ENCODE data around the gene SYTL5.
"Not testable (repeated sequence)": the region's sequence is repeated elsewhere in the genome, so short reads cannot be mapped to it uniquely, and the experiment has no call there.

SYTL5 gene

DNA sequence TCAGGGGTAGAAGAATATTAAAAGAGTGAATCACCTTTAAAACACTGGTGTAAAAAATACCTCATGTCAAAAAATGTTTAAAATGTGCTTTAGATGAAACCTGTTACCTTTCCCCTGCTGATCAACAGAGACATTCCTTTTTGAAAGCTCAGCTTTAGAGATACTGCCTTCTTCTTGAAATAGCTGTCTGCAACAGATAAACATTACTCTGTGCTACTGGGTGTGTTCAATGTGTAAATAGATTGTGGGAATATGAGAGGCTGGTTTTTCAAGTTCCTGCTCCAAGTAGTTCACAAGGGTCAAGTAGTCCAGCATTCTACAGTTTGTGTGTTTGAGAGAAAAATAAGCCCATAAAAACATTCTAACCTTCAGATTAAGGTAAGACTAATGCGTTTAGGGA, at the start of gene SYTL5:
Gene SYTL5, plus strand, starts transcription at position 263 of the 400 bp plus-strand sequence. CDS start 27,337 bp downstream, outside the sequence.
- no peak within 1 kb of the TSS for H2AFZ ChIP-seq (ENCODE audit: low read depth, low read length)
- no peaks in the 10 kb centered on the region for H3K9me3 ChIP-seq (ENCODE audit: low read length)
- no peak within 1 kb of the TSS for H3K4me3 ChIP-seq (ENCODE audit: low read length)
- H3K4me1 ChIP-seq (ENCODE audit: insufficient read depth, low read length): no peaks in the 10 kb centered on the region
- no peaks in the 10 kb centered on the region for H3K36me3 ChIP-seq (ENCODE audit: insufficient read depth, low read length)
- no peaks in the 10 kb centered on the region for H3K27me3 ChIP-seq (ENCODE audit: insufficient read depth, low read length)

DNA sequence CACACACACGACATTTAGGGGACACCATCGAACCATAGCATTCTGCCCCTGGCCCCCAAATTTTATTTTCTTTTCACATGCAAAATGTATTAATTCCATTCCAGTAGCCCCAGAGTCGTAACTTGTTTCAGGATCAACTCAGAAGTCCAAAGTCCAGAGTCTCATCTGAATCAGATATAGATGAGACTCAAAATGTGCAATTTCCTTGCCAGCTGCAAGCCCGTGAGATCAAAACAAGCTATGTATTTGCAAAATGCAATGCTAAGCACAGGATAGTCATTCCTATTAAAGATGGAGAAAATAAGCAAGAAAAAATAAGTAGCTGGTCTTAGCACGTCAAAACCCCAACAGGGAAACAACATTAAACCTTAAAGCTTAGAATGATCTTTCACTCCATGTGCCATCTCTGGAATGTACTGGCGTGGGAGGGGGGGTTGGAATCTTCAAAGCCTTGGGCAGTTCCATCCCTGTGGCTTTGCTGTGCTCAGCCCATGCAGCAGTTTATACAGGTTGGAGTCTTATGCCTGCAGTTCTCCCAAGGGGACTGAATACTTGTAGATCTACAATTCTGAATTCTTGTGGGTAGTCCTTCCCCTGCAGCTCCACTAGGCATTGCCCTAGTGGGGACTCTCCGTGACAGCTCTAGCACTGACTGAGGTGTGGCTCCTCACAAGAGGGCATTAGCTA, 47.7 kb upstream of the SYTL5 start:
- peaks cover 2% of the 10 kb centered on the region for H3K27me3 ChIP-seq (ENCODE audit: insufficient read depth, low read length)
- no peaks in the 10 kb centered on the region for H3K9me3 ChIP-seq (ENCODE audit: low read length)
- no peaks in the 10 kb centered on the region for H3K4me1 ChIP-seq (ENCODE audit: insufficient read depth, low read length)
- no peak overlapping the region for H2AFZ ChIP-seq (ENCODE audit: low read depth, low read length)
- H3K4me3 ChIP-seq (ENCODE audit: low read length): no peak overlapping the region
- no peaks in the 10 kb centered on the region for H3K36me3 ChIP-seq (ENCODE audit: insufficient read depth, low read length)

DNA sequence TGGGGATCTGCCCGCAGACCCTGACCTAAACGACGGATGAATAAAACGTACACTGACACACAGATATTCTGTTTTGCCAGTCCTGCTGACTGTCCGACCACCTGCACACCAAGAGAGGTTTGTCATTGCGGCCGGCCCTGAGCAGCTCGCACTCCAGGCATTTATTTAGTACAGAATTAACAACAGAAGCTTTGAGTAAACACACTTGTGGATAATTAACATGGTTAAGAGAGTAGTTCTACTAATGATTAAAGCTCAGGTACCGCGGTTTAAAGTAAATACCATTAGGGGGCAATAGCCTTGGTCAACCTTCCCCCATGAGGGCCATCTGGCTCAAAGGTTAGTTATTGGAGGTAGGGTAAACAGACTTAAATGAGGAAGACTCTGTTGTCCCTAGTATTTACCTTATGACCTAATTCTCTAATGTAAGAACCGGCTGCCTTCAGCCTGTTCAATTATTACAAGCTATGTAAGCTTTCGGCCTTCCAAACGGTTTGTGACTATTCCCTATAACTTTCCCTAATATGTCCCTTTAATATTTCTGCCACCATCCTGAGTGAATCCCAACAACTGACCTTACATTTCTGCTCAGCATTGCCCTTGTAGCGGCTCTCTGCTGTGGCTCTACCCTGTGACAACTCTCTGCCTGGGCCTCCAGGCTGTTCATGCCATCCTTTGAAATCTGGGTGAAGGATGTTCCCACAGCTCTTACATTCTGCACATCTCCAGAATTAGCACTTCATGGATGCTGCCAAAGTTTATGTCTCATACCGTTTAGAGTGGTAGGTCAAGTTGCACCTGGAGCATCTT, 46.9 kb upstream of the SYTL5 start:
- Histone ChIP-seq H3K27me3 (ENCODE audit: insufficient read depth, low read length) (peaks cover 2% of the 10 kb centered on the region), H3K4me1 (ENCODE audit: insufficient read depth, low read length) (no peaks in the 10 kb centered on the region), H3K4me3 (ENCODE audit: low read length) (no peak overlapping the region), H3K9me3 (ENCODE audit: low read length) (no peaks in the 10 kb centered on the region), H3K36me3 (ENCODE audit: insufficient read depth, low read length) (no peaks in the 10 kb centered on the region), H2AFZ (ENCODE audit: low read depth, low read length) (no peak overlapping the region)

DNA sequence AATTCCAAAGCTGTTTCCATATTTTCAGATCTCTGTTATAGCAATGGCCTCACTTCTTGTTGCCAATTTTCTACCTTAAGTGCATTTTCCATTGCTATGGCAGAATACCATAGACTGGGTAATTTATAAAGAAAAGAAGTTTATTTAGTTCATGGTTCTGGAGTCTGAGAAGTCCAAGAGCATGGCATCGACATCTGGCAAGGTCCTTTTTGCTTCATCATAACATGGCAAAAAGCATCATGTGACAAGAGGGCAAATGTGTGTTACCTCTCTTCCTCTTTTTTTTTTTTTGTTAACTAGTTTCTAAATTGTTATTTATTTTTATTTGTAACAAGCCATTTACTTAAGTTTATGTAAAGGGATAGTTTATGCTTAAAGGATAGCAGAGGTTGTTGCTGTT, 45.2 kb upstream of the SYTL5 start:
- Histone ChIP-seq H3K4me1 (ENCODE audit: insufficient read depth, low read length) (no peaks in the 10 kb centered on the region), H3K27me3 (ENCODE audit: insufficient read depth, low read length) (no peaks in the 10 kb centered on the region), H2AFZ (ENCODE audit: low read depth, low read length) (no peak overlapping the region)

DNA sequence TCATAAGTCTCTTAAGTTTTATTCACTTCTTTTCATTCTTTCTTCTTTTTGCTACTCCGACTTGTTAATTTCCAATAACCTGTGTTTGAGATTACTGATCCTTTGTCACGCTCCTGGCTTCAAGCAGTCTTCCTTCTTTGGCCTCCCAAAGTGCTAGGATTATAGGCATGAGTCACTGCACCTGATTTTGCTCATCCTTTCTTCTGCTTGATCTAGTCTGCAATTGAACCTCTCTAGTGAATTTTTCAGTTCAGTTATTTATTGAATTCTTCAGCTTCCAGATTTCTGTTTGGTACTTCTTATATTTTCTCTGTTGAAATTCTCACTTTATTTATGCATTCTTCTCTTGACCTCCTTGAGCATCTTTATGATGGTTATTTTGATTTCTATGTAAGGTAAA, 38.6 kb upstream of the SYTL5 start:
- Histone ChIP-seq H2AFZ (ENCODE audit: low read depth, low read length) (no peak overlapping the region), H3K4me1 (ENCODE audit: insufficient read depth, low read length) (no peaks in the 10 kb centered on the region), H3K4me3 (ENCODE audit: low read length) (no peak overlapping the region), H3K9me3 (ENCODE audit: low read length) (no peaks in the 10 kb centered on the region), H3K27me3 (ENCODE audit: insufficient read depth, low read length) (peaks cover 2% of the 10 kb centered on the region), H3K36me3 (ENCODE audit: insufficient read depth, low read length) (no peaks in the 10 kb centered on the region)

More for the DNA sequence above, 45.2 kb upstream of the SYTL5 start:
- H3K4me3 ChIP-seq (ENCODE audit: low read length): no peak overlapping the region
- no peaks in the 10 kb centered on the region for H3K36me3 ChIP-seq (ENCODE audit: insufficient read depth, low read length)
- no peaks in the 10 kb centered on the region for H3K9me3 ChIP-seq (ENCODE audit: low read length)

DNA sequence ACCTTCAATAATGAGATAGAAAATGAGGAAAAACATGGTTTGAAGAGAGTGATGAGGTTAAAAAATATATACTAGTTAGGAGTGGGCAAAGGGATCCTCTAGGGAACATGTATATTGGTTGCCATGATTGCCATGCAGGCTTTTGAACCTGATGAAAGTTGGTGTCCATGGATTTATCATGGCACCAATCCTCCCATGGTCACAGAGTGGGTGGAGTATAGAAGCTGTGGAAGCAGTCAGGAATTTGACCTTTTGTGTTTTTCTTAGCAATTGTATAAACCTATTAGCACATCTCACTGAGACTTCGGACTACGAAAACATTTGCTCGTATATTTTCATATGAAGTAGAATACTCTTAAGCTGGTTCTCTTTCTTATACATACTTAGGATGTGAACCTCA, 30.9 kb upstream of the SYTL5 start:
- Histone ChIP-seq H3K27me3 (ENCODE audit: insufficient read depth, low read length) (no peaks in the 10 kb centered on the region), H2AFZ (ENCODE audit: low read depth, low read length) (no peak overlapping the region), H3K9me3 (ENCODE audit: low read length) (no peaks in the 10 kb centered on the region), H3K4me1 (ENCODE audit: insufficient read depth, low read length) (no peaks in the 10 kb centered on the region), H3K4me3 (ENCODE audit: low read length) (no peak overlapping the region), H3K36me3 (ENCODE audit: insufficient read depth, low read length) (no peaks in the 10 kb centered on the region)

DNA sequence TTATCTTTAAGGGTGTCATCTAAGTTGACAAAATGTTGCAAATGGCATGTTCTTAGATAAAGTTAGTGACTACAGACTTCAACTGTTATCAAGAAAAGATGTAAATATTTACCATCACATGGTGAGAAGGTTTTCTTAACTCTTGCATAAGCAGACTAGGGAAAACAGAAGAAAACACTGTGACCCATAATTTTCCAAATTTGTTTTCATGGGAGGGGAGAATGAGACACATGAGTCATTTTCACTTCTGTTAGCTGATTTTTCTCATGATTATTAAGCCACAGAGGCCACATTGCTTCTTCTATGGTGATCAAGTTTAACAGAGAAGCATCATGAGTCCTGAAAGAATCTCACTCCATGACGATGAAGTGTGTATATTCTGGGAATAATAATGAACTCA, 30.2 kb upstream of the SYTL5 start:
- Histone ChIP-seq H2AFZ (ENCODE audit: low read depth, low read length) (no peak overlapping the region), H3K4me3 (ENCODE audit: low read length) (no peak overlapping the region), H3K36me3 (ENCODE audit: insufficient read depth, low read length) (no peaks in the 10 kb centered on the region), H3K9me3 (ENCODE audit: low read length) (no peaks in the 10 kb centered on the region), H3K4me1 (ENCODE audit: insufficient read depth, low read length) (no peaks in the 10 kb centered on the region), H3K27me3 (ENCODE audit: insufficient read depth, low read length) (no peaks in the 10 kb centered on the region)

DNA sequence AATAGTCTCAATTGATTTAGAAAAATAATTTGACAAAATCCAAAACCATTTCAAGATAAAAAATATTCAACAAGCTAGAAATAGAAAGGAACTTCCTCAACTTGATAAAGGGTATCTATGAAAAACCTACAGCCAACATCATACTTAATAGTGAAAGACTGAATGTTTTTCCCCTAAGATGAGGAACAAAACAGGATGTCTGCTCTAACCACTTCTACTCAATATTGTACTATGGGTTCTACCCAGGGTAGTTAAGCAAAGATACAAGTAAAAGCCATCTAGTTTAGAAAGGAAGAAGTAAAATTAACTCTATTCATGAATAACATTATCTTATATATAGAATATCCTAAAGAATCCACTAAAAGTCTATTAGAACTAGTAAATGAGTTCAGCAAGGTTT, 21.5 kb upstream of the SYTL5 start:
- no peaks in the 10 kb centered on the region for H3K36me3 ChIP-seq (ENCODE audit: insufficient read depth, low read length)
- H2AFZ ChIP-seq (ENCODE audit: low read depth, low read length): no peak overlapping the region
- H3K4me1 ChIP-seq (ENCODE audit: insufficient read depth, low read length): no peaks in the 10 kb centered on the region
- H3K27me3 ChIP-seq (ENCODE audit: insufficient read depth, low read length): no peaks in the 10 kb centered on the region
- H3K4me3 ChIP-seq (ENCODE audit: low read length): no peak overlapping the region
- no peaks in the 10 kb centered on the region for H3K9me3 ChIP-seq (ENCODE audit: low read length)

DNA sequence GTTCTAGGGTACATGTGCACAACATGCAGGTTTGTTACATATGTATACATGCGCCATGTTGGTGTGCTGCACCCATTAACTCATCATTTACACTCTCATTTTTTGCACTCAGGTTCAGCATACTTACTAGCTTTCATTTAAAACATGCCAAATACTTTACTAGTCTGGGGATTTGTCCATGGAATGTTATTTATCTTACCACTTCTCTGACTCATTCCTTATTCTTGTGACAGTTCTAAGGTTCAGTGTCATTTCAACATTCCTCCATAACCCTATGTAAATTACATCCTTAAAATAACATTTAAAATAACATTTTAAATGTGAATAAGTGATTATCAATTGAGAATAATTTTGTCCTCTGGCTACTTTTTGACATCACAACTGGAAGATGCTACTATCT, 19.5 kb upstream of the SYTL5 start:
- no peaks in the 10 kb centered on the region for H3K36me3 ChIP-seq (ENCODE audit: insufficient read depth, low read length)
- H3K4me1 ChIP-seq (ENCODE audit: insufficient read depth, low read length): no peaks in the 10 kb centered on the region
- no peaks in the 10 kb centered on the region for H3K27me3 ChIP-seq (ENCODE audit: insufficient read depth, low read length)
- no peaks in the 10 kb centered on the region for H3K9me3 ChIP-seq (ENCODE audit: low read length)
- no peak overlapping the region for H3K4me3 ChIP-seq (ENCODE audit: low read length)
- H2AFZ ChIP-seq (ENCODE audit: low read depth, low read length): no peak overlapping the region

DNA sequence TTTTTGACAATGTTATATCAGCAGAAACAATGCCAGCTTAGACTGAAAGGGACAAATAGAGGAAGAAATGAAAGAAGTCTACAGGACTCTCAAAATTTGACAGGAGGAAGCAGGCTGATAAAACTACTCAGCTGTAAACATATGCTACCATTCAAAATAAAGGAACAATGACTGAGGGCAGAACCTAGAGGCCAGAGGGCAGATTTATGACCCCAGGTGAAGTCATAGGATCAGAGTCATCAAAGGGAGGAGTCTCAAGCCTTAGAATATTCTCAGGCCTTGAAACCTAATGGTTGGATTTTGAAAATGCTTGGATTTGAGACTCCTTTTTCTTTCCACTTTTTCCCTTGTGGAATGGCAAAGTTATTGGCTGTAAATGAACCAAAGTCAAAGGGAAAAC, 17.0 kb upstream of the SYTL5 start:
- Histone ChIP-seq H3K4me3 (ENCODE audit: low read length) (no peak overlapping the region), H3K9me3 (ENCODE audit: low read length) (no peaks in the 10 kb centered on the region), H3K36me3 (ENCODE audit: insufficient read depth, low read length) (no peaks in the 10 kb centered on the region), H3K27me3 (ENCODE audit: insufficient read depth, low read length) (no peaks in the 10 kb centered on the region), H3K4me1 (ENCODE audit: insufficient read depth, low read length) (no peaks in the 10 kb centered on the region), H2AFZ (ENCODE audit: low read depth, low read length) (no peak overlapping the region)

DNA sequence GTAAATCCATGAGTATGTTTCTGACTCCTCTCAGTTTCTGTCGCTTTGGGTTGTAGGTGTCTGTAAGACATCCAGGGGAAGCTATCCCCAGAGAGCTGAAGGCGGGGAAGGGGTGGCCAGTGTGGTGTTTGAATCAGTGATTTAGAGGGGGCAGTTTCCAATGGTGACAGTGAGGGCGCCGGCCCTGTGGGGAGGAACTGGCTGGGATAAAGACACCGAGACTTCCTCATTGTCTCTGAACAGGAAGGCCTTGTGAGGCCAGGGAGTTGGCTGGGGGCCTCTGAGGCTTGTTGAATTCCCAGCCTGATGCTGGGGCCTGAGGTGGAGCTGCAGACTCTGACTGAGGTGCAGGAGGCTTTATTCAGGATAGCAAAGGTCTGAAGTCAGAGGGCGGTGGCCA, 15.1 kb upstream of the SYTL5 start:
- H3K4me3 ChIP-seq (ENCODE audit: low read length); H3K36me3 ChIP-seq (ENCODE audit: insufficient read depth, low read length); H2AFZ ChIP-seq (ENCODE audit: low read depth, low read length); H3K27me3 ChIP-seq (ENCODE audit: insufficient read depth, low read length); H3K4me1 ChIP-seq (ENCODE audit: insufficient read depth, low read length); H3K9me3 ChIP-seq (ENCODE audit: low read length): not testable (repeated sequence)

DNA sequence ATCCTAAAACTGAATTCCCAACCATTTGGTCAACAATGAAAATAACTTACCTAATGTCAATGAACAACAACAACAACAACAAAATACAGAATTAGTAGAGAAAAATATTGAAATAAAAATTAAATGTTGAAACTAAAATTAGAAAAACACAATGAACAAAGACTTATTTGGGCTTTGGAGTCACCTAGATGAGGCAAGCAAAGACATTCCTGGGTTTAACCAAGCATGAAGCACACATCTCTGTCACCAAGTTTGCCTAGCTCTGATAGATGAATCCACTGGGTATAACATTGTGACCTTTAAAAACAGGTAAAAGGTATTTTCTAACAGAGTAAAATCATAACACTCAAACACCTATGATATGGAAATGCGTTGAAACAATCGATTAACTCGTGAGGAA, 13.2 kb upstream of the SYTL5 start:
- H3K36me3 ChIP-seq (ENCODE audit: insufficient read depth, low read length): no peaks in the 10 kb centered on the region
- no peaks in the 10 kb centered on the region for H3K4me1 ChIP-seq (ENCODE audit: insufficient read depth, low read length)
- no peak overlapping the region for H2AFZ ChIP-seq (ENCODE audit: low read depth, low read length)
- no peak overlapping the region for H3K4me3 ChIP-seq (ENCODE audit: low read length)
- no peaks in the 10 kb centered on the region for H3K27me3 ChIP-seq (ENCODE audit: insufficient read depth, low read length)
- no peaks in the 10 kb centered on the region for H3K9me3 ChIP-seq (ENCODE audit: low read length)

DNA sequence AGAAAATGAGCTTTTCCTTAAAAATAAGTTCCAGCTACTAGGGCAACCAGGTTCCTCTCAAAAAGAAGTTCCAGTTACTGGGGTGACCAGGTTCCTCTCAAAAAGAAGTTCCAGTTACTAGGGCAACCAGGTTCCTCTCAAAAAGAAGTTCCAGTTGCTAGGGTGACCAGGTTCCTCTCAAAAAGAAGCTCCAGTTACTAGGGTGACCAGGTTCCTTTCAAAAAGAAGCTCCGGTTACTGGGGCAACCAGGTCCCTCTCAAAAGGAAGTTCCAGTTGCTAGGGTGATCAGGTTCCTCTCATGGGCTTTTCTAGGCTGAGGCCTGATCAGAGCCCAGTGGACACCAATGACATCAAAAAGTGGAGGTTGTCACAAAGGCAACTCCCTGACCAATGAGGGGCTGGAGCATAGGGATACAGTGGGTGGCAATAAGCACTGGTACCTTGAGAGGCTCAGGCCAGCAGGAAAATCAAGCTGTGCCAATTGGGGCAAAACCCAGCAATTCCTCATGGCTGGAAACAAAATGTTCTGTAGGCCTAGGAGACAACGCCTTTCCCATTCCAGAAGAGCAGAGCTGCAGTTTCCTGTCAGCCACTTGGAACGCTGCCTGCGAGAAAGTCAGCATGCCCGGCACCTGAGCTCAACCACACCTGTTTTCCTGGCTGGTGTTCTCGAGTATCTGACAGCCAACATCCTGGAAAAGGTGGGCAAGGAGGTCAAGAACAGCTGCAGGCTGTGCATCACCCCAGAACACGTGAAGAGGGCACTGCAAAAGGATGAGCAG, 12.3 kb upstream of the SYTL5 start:
- no peaks in the 10 kb centered on the region for H3K27me3 ChIP-seq (ENCODE audit: insufficient read depth, low read length)
- H2AFZ ChIP-seq (ENCODE audit: low read depth, low read length): no peak overlapping the region
- H3K36me3 ChIP-seq (ENCODE audit: insufficient read depth, low read length): no peaks in the 10 kb centered on the region
- no peaks in the 10 kb centered on the region for H3K9me3 ChIP-seq (ENCODE audit: low read length)
- no peak overlapping the region for H3K4me3 ChIP-seq (ENCODE audit: low read length)
- H3K4me1 ChIP-seq (ENCODE audit: insufficient read depth, low read length): no peaks in the 10 kb centered on the region
